Measurements from ENCODE around the gene CNOT6.
A peak's percentile ranks its signal among the peaks of the same experiment; 100 is the strongest.

Gene CNOT6

DNA sequence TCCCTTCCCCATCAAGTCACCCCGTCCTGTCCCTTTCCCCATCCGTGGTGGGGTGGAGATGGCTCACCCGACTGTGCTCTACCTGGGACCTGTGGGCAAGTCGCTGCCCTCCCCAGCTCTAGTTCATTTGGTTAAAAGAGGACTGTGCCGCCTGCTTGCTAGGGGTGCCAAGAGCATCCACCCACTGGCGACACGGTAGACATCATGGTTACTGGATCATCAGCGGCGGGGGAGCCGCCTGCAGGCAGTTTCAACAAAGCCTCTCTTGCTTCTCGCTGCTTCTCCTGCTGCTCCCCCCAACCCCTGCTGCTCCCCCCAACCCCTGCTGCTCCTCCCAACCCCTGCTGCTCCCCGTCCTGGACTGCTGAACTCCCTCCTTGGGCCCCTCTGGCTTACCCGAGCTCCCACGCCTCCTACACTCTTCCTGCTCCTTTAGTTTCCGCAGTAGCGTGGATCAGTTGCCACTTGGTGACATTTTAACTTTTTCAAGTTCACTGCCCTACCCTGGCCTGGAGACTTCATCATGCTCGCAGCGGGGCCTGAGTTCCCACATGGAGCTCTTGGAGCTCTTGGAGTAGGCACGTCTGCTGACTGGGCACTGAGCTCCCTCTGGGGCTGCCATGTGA lies 119.1 kb downstream of the CNOT6 start:
- no peak overlapping the region for H3K27ac ChIP-seq (ENCODE audit: insufficient read depth, low read depth, low read length, poor library complexity, severe bottlenecking)
- peaks cover 2% of the 10 kb centered on the region for H3K27me3 ChIP-seq (ENCODE audit: control insufficient read depth, insufficient read depth, low read length, poor library complexity, severe bottlenecking)
- H3K36me3 ChIP-seq (ENCODE audit: control insufficient read depth, insufficient read depth, low read length) = no peaks in the 10 kb centered on the region
- H3K9me3 ChIP-seq (ENCODE audit: control insufficient read depth, low read length) = no peaks in the 10 kb centered on the region
- WGBS, 2 experiments = 87 to 89% methylated on average over 19 of the region's 19 CpGs
- H3K4me1 ChIP-seq (ENCODE audit: control insufficient read depth, insufficient read depth, low read length) = no peaks in the 10 kb centered on the region
- H3K4me3 ChIP-seq (ENCODE audit: insufficient read depth, low read depth, low read length) = no peak overlapping the region

DNA sequence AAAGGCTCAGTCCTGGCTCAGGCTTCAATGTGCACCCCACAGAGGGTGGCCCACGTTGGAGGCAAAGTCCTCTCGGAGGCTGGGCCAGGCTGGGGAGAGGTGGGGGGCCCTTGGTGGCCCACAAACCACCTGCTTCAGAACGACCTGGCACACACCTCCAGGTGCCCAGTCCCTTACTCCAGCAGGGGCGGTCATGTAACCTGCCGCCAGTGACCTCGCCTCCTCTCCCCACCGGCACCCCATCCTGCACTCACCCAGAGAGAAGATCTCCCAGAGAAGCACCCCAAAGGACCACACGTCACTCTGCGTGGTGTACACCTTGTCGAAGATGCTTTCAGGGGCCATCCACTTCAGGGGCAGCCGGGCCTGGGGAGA lies 119.6 kb downstream of the CNOT6 start:
- H3K36me3 ChIP-seq (ENCODE audit: control insufficient read depth, insufficient read depth, low read length) = no peaks in the 10 kb centered on the region
- no peaks in the 10 kb centered on the region for H3K4me1 ChIP-seq (ENCODE audit: control insufficient read depth, insufficient read depth, low read length)
- 88 to 89% methylated on average over 11 of the region's 11 CpGs for WGBS, 2 experiments
- H3K9me3 ChIP-seq (ENCODE audit: control insufficient read depth, low read length) = no peaks in the 10 kb centered on the region
- H3K4me3 ChIP-seq (ENCODE audit: insufficient read depth, low read depth, low read length) = no peak overlapping the region
- no peak overlapping the region for H3K27ac ChIP-seq (ENCODE audit: insufficient read depth, low read depth, low read length, poor library complexity, severe bottlenecking)
- H3K27me3 ChIP-seq (ENCODE audit: control insufficient read depth, insufficient read depth, low read length, poor library complexity, severe bottlenecking) = peaks cover 7% of the 10 kb centered on the region

DNA sequence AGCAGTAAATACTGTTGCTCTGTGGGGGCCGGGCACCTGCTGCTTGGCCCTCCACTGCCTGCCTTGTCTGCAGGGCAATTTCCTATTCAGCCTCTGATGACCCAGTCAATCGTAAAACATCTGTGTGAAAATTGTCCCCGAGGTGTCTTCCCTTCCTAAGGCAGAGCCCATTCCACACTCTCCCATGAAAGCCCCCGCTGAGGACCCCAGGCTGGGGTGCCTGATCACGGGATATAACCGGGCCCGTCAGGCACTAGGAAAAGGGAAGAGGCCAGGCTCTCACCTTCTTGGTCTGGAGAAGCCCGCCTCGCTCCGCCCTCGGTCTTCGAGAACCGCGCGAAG lies 124.3 kb downstream of the CNOT6 start:
- 16 to 17% methylated on average over 15 of the region's 15 CpGs for WGBS, 2 experiments
- no peaks in the 10 kb centered on the region for H3K9me3 ChIP-seq (ENCODE audit: control insufficient read depth, low read length)
- H3K4me3 ChIP-seq (ENCODE audit: insufficient read depth, low read depth, low read length) = peak overlapping the region; percentile 58
- H3K36me3 ChIP-seq (ENCODE audit: control insufficient read depth, insufficient read depth, low read length) = no peaks in the 10 kb centered on the region
- H3K27ac ChIP-seq (ENCODE audit: insufficient read depth, low read depth, low read length, poor library complexity, severe bottlenecking) = no peak overlapping the region
- H3K27me3 ChIP-seq (ENCODE audit: control insufficient read depth, insufficient read depth, low read length, poor library complexity, severe bottlenecking) = peaks cover 17% of the 10 kb centered on the region
- no peaks in the 10 kb centered on the region for H3K4me1 ChIP-seq (ENCODE audit: control insufficient read depth, insufficient read depth, low read length)

DNA sequence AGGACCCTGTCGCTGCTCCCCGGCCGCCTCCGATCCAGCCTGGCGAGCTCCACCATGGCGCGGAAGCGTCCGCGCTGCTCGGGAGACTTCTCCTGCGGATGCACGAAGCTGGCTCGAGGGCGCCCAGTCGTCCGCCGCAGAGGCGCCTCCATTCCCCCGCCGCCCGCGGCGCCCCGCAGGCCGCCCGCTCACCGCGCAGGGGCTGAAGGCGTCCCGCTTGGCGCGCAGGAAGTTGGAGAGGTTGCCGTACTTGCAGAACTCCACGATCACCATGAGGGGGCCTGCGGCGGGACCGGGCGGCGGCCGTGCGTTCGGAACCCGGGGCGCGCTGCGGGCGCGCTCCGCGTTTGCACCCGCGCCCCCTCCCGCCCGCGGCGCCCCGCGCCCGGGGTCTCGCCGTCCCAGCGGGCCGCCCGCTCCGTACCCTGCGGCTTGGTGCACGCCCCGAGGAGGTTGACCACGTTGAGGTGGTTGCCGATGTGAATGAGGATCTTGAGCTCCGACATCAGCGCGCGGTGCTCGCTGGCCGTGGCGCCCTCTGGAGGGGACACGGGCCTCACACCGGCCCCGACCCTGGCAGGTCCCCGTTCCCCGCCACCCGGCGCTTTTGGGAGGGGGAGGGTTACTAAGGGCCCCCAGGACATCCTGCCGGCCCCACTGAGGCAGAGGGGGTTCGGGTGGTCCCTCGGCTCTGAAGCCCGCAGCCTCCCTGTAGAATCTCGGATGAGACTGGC lies 124.8 kb downstream of the CNOT6 start:
- Histone ChIP-seq H3K4me1 (ENCODE audit: control insufficient read depth, insufficient read depth, low read length) (no peaks in the 10 kb centered on the region), H3K4me3 (ENCODE audit: insufficient read depth, low read depth, low read length) (peak overlapping the region; percentile 58), H3K9me3 (ENCODE audit: control insufficient read depth, low read length) (no peaks in the 10 kb centered on the region), H3K27ac (ENCODE audit: insufficient read depth, low read depth, low read length, poor library complexity, severe bottlenecking) (no peak overlapping the region), H3K27me3 (ENCODE audit: control insufficient read depth, insufficient read depth, low read length, poor library complexity, severe bottlenecking) (peaks cover 17% of the 10 kb centered on the region), H3K36me3 (ENCODE audit: control insufficient read depth, insufficient read depth, low read length) (no peaks in the 10 kb centered on the region)
- WGBS, 2 experiments = 3% methylated on average over 90 of the region's 90 CpGs

DNA sequence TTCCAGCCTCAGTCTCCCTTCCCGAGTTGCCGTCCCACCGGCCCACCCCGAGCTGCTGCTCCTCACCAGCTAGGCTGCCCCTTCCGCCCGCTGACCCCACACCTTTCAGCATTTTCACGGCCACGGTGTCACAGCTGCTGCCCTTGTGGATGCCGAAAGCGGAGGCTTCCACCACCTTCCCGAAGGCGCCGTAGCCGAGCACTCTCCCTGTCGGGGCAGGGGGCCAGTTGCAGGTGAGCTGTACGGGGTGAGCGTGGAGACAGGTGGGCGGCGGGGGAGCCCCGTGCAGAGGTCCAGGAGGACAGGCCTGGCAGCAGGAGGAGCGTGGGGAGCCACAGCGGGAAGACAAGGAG lies 125.4 kb downstream of the CNOT6 start:
- WGBS, 2 experiments = 84 to 87% methylated on average over 22 of the region's 22 CpGs

DNA sequence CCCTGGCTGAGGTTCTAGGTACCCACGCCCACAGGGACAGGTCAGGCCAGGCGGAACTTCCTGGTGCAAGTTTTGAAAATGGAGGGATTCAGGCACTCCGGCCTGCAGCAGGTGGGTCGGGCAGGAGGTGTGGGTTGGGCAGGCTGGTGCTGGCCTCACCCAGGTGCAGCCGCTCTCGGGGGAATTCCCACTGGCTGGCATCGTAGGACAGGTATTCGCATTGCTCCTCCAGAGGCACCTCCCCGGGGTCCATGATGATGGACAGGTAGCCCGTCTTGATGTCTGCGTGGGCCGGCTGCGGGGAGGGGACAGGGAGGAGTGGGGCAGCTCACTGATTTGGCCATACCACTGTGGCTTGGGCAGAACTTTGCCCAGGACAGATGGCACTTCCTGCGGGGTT lies 125.8 kb downstream of the CNOT6 start:
- H3K9me3 ChIP-seq (ENCODE audit: control insufficient read depth, low read length) = no peaks in the 10 kb centered on the region
- H3K36me3 ChIP-seq (ENCODE audit: control insufficient read depth, insufficient read depth, low read length) = no peaks in the 10 kb centered on the region
- no peak overlapping the region for H3K4me3 ChIP-seq (ENCODE audit: insufficient read depth, low read depth, low read length)
- peaks cover 17% of the 10 kb centered on the region for H3K27me3 ChIP-seq (ENCODE audit: control insufficient read depth, insufficient read depth, low read length, poor library complexity, severe bottlenecking)
- no peak overlapping the region for H3K27ac ChIP-seq (ENCODE audit: insufficient read depth, low read depth, low read length, poor library complexity, severe bottlenecking)
- 92 to 95% methylated on average over 14 of the region's 14 CpGs for WGBS, 2 experiments
- no peaks in the 10 kb centered on the region for H3K4me1 ChIP-seq (ENCODE audit: control insufficient read depth, insufficient read depth, low read length)

More for the DNA sequence above, 125.4 kb downstream of the CNOT6 start:
- H3K4me1 ChIP-seq (ENCODE audit: control insufficient read depth, insufficient read depth, low read length) = no peaks in the 10 kb centered on the region
- no peak overlapping the region for H3K27ac ChIP-seq (ENCODE audit: insufficient read depth, low read depth, low read length, poor library complexity, severe bottlenecking)
- no peaks in the 10 kb centered on the region for H3K36me3 ChIP-seq (ENCODE audit: control insufficient read depth, insufficient read depth, low read length)
- no peaks in the 10 kb centered on the region for H3K9me3 ChIP-seq (ENCODE audit: control insufficient read depth, low read length)
- H3K27me3 ChIP-seq (ENCODE audit: control insufficient read depth, insufficient read depth, low read length, poor library complexity, severe bottlenecking) = peaks cover 17% of the 10 kb centered on the region
- peak overlapping the region; percentile 58 for H3K4me3 ChIP-seq (ENCODE audit: insufficient read depth, low read depth, low read length)

DNA sequence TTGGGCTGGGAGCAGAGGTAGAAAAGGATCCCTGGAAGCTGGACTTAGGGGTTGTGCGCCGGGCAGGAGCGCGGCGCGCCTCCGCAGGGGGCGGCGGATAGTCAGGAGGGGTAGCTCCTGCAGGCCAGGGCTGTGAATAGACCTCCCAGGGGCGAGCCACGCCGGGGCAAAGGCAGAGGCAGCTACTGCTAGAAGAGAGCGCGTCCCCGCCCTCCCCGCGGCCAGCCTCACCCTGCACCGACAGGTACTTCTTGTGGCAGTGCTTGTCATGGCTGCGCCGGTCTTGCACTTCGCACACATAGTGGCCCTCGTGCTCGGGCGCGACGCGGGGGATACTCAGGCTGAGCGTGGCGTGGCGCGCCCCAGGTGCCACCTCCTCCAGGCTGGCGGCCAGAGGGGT lies 127.1 kb downstream of the CNOT6 start:
- Histone ChIP-seq H3K4me1 (ENCODE audit: control insufficient read depth, insufficient read depth, low read length) (no peaks in the 10 kb centered on the region), H3K27me3 (ENCODE audit: control insufficient read depth, insufficient read depth, low read length, poor library complexity, severe bottlenecking) (peaks cover 17% of the 10 kb centered on the region), H3K36me3 (ENCODE audit: control insufficient read depth, insufficient read depth, low read length) (no peaks in the 10 kb centered on the region), H3K4me3 (ENCODE audit: insufficient read depth, low read depth, low read length) (no peak overlapping the region), H3K27ac (ENCODE audit: insufficient read depth, low read depth, low read length, poor library complexity, severe bottlenecking) (no peak overlapping the region), H3K9me3 (ENCODE audit: control insufficient read depth, low read length) (no peaks in the 10 kb centered on the region)
- 93 to 95% methylated on average over 32 of the region's 32 CpGs for WGBS, 2 experiments

DNA sequence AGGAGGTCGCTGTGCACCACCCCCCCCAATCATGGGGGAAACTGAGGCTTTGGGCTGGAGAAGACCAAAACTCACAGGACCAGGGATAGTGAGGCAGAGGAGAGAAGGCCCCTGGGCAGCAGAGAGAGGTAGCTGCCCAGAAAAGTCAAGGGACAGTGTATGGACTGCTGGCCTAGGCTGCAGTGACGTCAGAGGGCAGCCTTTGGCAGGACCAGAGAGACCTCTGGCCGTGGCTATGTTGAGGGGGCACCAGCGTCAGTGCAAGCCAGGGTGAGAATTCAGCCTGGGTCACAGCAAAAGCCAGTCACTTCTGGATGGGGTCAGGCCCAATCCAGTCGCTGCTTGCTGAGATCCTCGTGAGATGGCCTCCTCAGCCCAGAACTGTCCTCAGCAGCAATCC lies 128.7 kb downstream of the CNOT6 start:
- Histone ChIP-seq H3K4me3 (ENCODE audit: insufficient read depth, low read depth, low read length) (no peak overlapping the region), H3K27me3 (ENCODE audit: control insufficient read depth, insufficient read depth, low read length, poor library complexity, severe bottlenecking) (peaks cover 17% of the 10 kb centered on the region), H3K36me3 (ENCODE audit: control insufficient read depth, insufficient read depth, low read length) (no peaks in the 10 kb centered on the region), H3K4me1 (ENCODE audit: control insufficient read depth, insufficient read depth, low read length) (no peaks in the 10 kb centered on the region), H3K27ac (ENCODE audit: insufficient read depth, low read depth, low read length, poor library complexity, severe bottlenecking) (no peak overlapping the region), H3K9me3 (ENCODE audit: control insufficient read depth, low read length) (no peaks in the 10 kb centered on the region)
- WGBS, 2 experiments = 87 to 93% methylated on average over 6 of the region's 6 CpGs

DNA sequence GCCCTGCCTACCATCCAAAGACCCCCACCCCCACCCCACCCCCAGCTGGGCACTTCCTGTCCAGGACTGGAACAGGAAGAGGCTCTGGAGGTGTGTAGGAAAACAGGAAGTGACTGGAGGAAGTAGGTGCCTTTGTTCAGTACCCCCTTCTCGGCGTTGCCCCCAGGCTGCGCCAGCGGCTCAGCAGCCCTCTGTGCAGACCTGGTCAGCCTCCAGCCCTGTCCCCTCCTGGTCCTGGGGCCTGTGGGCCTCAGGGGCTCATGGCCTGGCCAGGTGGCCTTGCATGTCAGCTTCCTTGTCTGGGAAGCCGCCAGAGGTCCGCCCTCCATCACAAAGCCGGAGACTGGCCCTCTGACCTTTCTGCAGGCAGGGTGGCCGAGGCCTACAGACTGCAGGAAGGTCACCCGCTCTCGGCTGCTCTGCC lies 129.2 kb downstream of the CNOT6 start:
- no peaks in the 10 kb centered on the region for H3K9me3 ChIP-seq (ENCODE audit: control insufficient read depth, low read length)
- H3K4me1 ChIP-seq (ENCODE audit: control insufficient read depth, insufficient read depth, low read length) = no peaks in the 10 kb centered on the region
- H3K27ac ChIP-seq (ENCODE audit: insufficient read depth, low read depth, low read length, poor library complexity, severe bottlenecking) = no peak overlapping the region
- H3K36me3 ChIP-seq (ENCODE audit: control insufficient read depth, insufficient read depth, low read length) = no peaks in the 10 kb centered on the region
- H3K27me3 ChIP-seq (ENCODE audit: control insufficient read depth, insufficient read depth, low read length, poor library complexity, severe bottlenecking) = peaks cover 13% of the 10 kb centered on the region
- 91 to 93% methylated on average over 10 of the region's 10 CpGs for WGBS, 2 experiments
- no peak overlapping the region for H3K4me3 ChIP-seq (ENCODE audit: insufficient read depth, low read depth, low read length)

DNA sequence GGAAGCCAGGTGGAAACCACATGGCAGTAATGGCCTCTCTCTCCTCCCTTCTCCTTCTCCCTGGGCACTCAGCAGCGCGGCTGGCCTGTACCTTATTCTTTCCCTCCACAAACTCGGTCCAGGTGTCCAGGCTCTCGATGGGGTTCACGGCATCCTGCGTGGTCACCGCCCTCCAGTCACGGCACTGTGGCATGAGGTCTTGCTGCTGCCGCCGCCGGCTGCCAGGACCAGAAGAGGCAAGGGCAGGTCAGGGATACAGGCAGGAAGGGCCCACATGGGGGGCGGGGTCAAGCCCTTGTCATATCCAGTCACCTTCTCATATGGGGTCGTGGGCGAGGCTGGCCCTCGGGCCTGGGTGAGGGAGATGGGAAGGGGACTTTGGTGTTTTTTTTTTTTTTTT lies 129.7 kb downstream of the CNOT6 start:
- Histone ChIP-seq H3K9me3 (ENCODE audit: control insufficient read depth, low read length) (no peaks in the 10 kb centered on the region), H3K4me1 (ENCODE audit: control insufficient read depth, insufficient read depth, low read length) (no peaks in the 10 kb centered on the region), H3K4me3 (ENCODE audit: insufficient read depth, low read depth, low read length) (no peak overlapping the region), H3K36me3 (ENCODE audit: control insufficient read depth, insufficient read depth, low read length) (no peaks in the 10 kb centered on the region), H3K27ac (ENCODE audit: insufficient read depth, low read depth, low read length, poor library complexity, severe bottlenecking) (no peak overlapping the region), H3K27me3 (ENCODE audit: control insufficient read depth, insufficient read depth, low read length, poor library complexity, severe bottlenecking) (peaks cover 9% of the 10 kb centered on the region)
- WGBS, 2 experiments = 92 to 95% methylated on average over 15 of the region's 15 CpGs
